ENCODE results near the gene PCIF1. TPM values are rescaled to one million over a fixed set of nuclear protein-coding genes. Genes with fewer than 3 reads are reported as not detected.

The PCIF1 gene
- total RNA-seq, 1 donor from 2014 or later = 9.5 TPM

DNA sequence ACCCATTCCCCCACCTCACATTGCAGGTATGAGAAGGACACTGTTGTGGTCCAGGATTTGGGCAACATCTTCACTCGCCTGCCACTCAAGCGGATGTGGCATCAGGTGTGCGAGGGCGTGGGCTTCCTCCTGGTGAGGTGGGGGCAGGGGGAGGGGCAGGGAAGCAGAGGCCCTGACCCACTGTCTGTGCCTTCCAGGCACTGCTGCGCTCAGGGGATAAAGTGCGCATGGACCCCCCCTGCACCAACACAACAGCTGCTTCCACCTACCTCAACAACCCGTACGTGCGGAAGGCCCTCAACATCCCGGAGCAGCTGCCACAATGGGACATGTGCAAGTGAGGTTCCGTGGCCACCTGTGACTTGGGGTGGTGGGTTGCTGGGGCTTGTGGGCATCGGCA lies 39.7 kb upstream of the PCIF1 start:
- Mint-ChIP-seq H3K27me3 (ENCODE audit: insufficient read depth, low read depth) (peaks cover 10% of the 10 kb centered on the region), H3K4me3 (no peak overlapping the region)
- H2AFZ ChIP-seq (replicated peaks) = no peak overlapping the region

GRCh38 chr20:45896641-45897161 lies 37.8 kb upstream of the PCIF1 start:
- Histone ChIP-seq H3F3A (ENCODE audit: low read depth) (no peaks in the 10 kb centered on the region), H3K4me3 (no peak overlapping the region), H2AFZ (replicated peaks) (no peak overlapping the region), H3K9ac (no peak overlapping the region), H3K4me1 (peaks cover 3% of the 10 kb centered on the region), H4K20me1 (ENCODE audit: low read depth) (no peaks in the 10 kb centered on the region), H3K36me3 (no peaks in the 10 kb centered on the region), H3K27ac (no peak overlapping the region), H3K27me3 (no peaks in the 10 kb centered on the region), H3K79me2 (ENCODE audit: low read depth) (no peaks in the 10 kb centered on the region), H3K4me2 (no peak overlapping the region), H3K9me3 (ENCODE audit: low read depth) (no peaks in the 10 kb centered on the region)
- no peak for DNase-seq (ENCODE audit: low spot score)
- Mint-ChIP-seq H3K9me3 (no peaks in the 10 kb centered on the region), H3K4me1 (peaks cover 22% of the 10 kb centered on the region), H3K27ac (no peak overlapping the region), H3K4me3 (no peak overlapping the region), H3K36me3 (peaks cover 12% of the 10 kb centered on the region), H3K27me3 (ENCODE audit: insufficient read depth, low read depth) (peaks cover 10% of the 10 kb centered on the region)
- no peak for TF ChIP-seq CTCF (IDR thresholded peaks at IDR 0.05)
- no peak for TF ChIP-seq EZH2phosphoT487 (IDR thresholded peaks at IDR 0.05)
- TF ChIP-seq EZH2 (IDR thresholded peaks at IDR 0.05) = no peak

More for the DNA sequence above, 39.7 kb upstream of the PCIF1 start:
- Mint-ChIP-seq H3K36me3 (peaks cover 12% of the 10 kb centered on the region), H3K9me3 (no peaks in the 10 kb centered on the region), H3K4me1 (peaks cover 29% of the 10 kb centered on the region), H3K27ac (no peak overlapping the region)
- H3F3A ChIP-seq (ENCODE audit: low read depth) = peaks cover 2% of the 10 kb centered on the region
- no peaks in the 10 kb centered on the region for H3K79me2 ChIP-seq (ENCODE audit: low read depth)
- H3K36me3 ChIP-seq = no peaks in the 10 kb centered on the region
- H3K4me3 ChIP-seq = no peak overlapping the region
- TF ChIP-seq EZH2phosphoT487 (IDR thresholded peaks at IDR 0.05) = no peak
- TF ChIP-seq EZH2 (IDR thresholded peaks at IDR 0.05) = no peak
- TF ChIP-seq CTCF (IDR thresholded peaks at IDR 0.05) = no peak
- H3K9me3 ChIP-seq (ENCODE audit: low read depth) = no peaks in the 10 kb centered on the region
- H3K27ac ChIP-seq = no peak overlapping the region
- no peak overlapping the region for H3K9ac ChIP-seq
- H3K27me3 ChIP-seq = peaks cover 9% of the 10 kb centered on the region
- H3K4me1 ChIP-seq = peaks cover 10% of the 10 kb centered on the region
- no peaks in the 10 kb centered on the region for H4K20me1 ChIP-seq (ENCODE audit: low read depth)
- no peak for DNase-seq (ENCODE audit: low spot score)
- no peak overlapping the region for H3K4me2 ChIP-seq

GRCh38 chr20:45897289-45897688 lies 37.2 kb upstream of the PCIF1 start:
- no peak overlapping the region for H3K27ac ChIP-seq
- H3K9me3 ChIP-seq (ENCODE audit: low read depth) = no peaks in the 10 kb centered on the region
- H3K4me1 ChIP-seq = no peaks in the 10 kb centered on the region
- no peak for DNase-seq (ENCODE audit: low spot score)
- no peak overlapping the region for H3K4me2 ChIP-seq
- no peaks in the 10 kb centered on the region for H4K20me1 ChIP-seq (ENCODE audit: low read depth)
- no peaks in the 10 kb centered on the region for H3K9me3 Mint-ChIP-seq
- H3K27ac Mint-ChIP-seq = no peak overlapping the region
- H3K9ac ChIP-seq = no peak overlapping the region
- H3K79me2 ChIP-seq (ENCODE audit: low read depth) = no peaks in the 10 kb centered on the region
- no peak overlapping the region for H2AFZ ChIP-seq (replicated peaks)
- no peaks in the 10 kb centered on the region for H3K36me3 ChIP-seq
- peaks cover 10% of the 10 kb centered on the region for H3K27me3 Mint-ChIP-seq (ENCODE audit: insufficient read depth, low read depth)
- H3K4me3 Mint-ChIP-seq = no peak overlapping the region
- H3K36me3 Mint-ChIP-seq = peaks cover 12% of the 10 kb centered on the region
- no peaks in the 10 kb centered on the region for H3F3A ChIP-seq (ENCODE audit: low read depth)
- no peak overlapping the region for H3K4me3 ChIP-seq
- peaks cover 18% of the 10 kb centered on the region for H3K4me1 Mint-ChIP-seq
- H3K27me3 ChIP-seq = no peaks in the 10 kb centered on the region
- TF ChIP-seq CTCF (IDR thresholded peaks at IDR 0.05) (no peak), EZH2 (IDR thresholded peaks at IDR 0.05) (no peak), EZH2phosphoT487 (IDR thresholded peaks at IDR 0.05) (no peak)
